Neural cell (in vitro differentiated cells): Measurements from ENCODE around the gene SYT2. TPM values are rescaled to one million over a fixed set of nuclear protein-coding genes. Genes with fewer than 3 reads are reported as not detected.

Experiments used
- H2AFZ ChIP-seq: fragments of 200-600, 300-800 bp; sonication (generic), shearing (Covaris generic); 2 replicates; pipeline ENCODE4 v1.6.0; 2014; ENCODE audit warnings: low read depth, mild to moderate bottlenecking, antibody characterized with exemption, low read length, moderate library complexity
- H3F3A ChIP-seq: fragments of 200-600 bp; shearing (Covaris generic); 2 replicates; pipeline ENCODE4 v1.6.1; 2016; ENCODE audit warnings: mild to moderate bottlenecking, moderate library complexity, mixed read lengths, antibody characterized with exemption, low read length; ENCODE audit not compliant: insufficient read depth, poor library complexity, severe bottlenecking
- H3K27ac ChIP-seq: fragments of 200-600, 300-800 bp; sonication (generic), shearing (Covaris generic); 2 replicates; pipeline ENCODE4 v1.5.1; 2014; ENCODE audit warnings: mild to moderate bottlenecking, low read length, moderate library complexity
- H3K27me3 ChIP-seq: fragments of 300-800, 200-600 bp; sonication (generic), shearing (Covaris generic); 2 replicates; pipeline ENCODE4 v1.6.0; 2014; ENCODE audit warnings: mild to moderate bottlenecking, low read depth, low read length, moderate library complexity; ENCODE audit not compliant: insufficient read depth
- H3K36me3 ChIP-seq: fragments of 300-800, 200-600 bp; sonication (generic), shearing (Covaris generic); 2 replicates; pipeline ENCODE4 v1.5.1; 2014; ENCODE audit warnings: mild to moderate bottlenecking, antibody characterized with exemption, low read length, moderate library complexity; ENCODE audit not compliant: insufficient read depth
- H3K4me2 ChIP-seq: fragments of 300-800, 200-600 bp; sonication (generic), shearing (Covaris generic); 2 replicates; pipeline ENCODE4 v1.6.0; 2014; ENCODE audit warnings: mild to moderate bottlenecking, low read length
- H3K4me3 ChIP-seq: fragments of 300-800, 200-600 bp; sonication (generic), shearing (Covaris generic); 2 replicates; pipeline ENCODE4 v1.5.1; 2014; ENCODE audit warnings: mild to moderate bottlenecking, low read length, moderate library complexity
- H3K79me2 ChIP-seq: fragments of 200-600 bp; shearing (Covaris generic); replicated peaks from 2 replicates; pipeline ENCODE4 v1.6.0; 2014; ENCODE audit warnings: mild to moderate bottlenecking, low read length, moderate library complexity; ENCODE audit not compliant: insufficient read depth
- H3K9ac ChIP-seq: fragments of 300-800, 200-600 bp; sonication (generic), shearing (Covaris generic); 2 replicates; pipeline ENCODE4 v1.6.1; 2016; ENCODE audit warnings: mild to moderate bottlenecking, low read length, mixed read lengths
- H3K9me2 ChIP-seq: fragments of 200-600 bp; shearing (Covaris generic); 2 replicates; pipeline ENCODE4 v1.6.1; 2016; ENCODE audit warnings: mild to moderate bottlenecking, low read length, mixed read lengths; ENCODE audit not compliant: insufficient read depth
- H3K9me3 ChIP-seq: fragments of 200-600, 300-800 bp; sonication (generic), shearing (Covaris generic); 2 replicates; pipeline ENCODE4 v1.6.1; 2016; ENCODE audit warnings: mild to moderate bottlenecking, mixed run types, low read length, moderate library complexity, mixed read lengths
- H4K20me1 ChIP-seq: fragments of 200-600 bp; shearing (Covaris generic); 2 replicates; pipeline ENCODE4 v1.6.1; 2016; ENCODE audit warnings: mild to moderate bottlenecking, mixed run types; ENCODE audit not compliant: insufficient read depth
- EP300 ChIP-seq: fragments of 450-650 bp; conservative IDR thresholded peaks from 2 replicates; pipeline ENCODE4 v1.6.1; 2014; ENCODE audit warnings: antibody characterized with exemption, mild to moderate bottlenecking, moderate library complexity; ENCODE audit not compliant: poor library complexity, severe bottlenecking
- EZH2 ChIP-seq: fragments of 200-600, 300-800 bp; shearing (Covaris generic), sonication (generic); IDR thresholded peaks from 2 replicates; pipeline ENCODE4 v1.6.1; 2014; ENCODE audit warnings: antibody characterized with exemption, low read length, borderline replicate concordance, mild to moderate bottlenecking; ENCODE audit not compliant: insufficient read depth, poor library complexity, severe bottlenecking
- MXI1 ChIP-seq: fragments of 450-650 bp; conservative IDR thresholded peaks from 2 replicates; pipeline ENCODE4 v1.6.1; 2014; ENCODE audit warnings: antibody characterized with exemption, mild to moderate bottlenecking; ENCODE audit not compliant: poor library complexity, severe bottlenecking
- POLR2AphosphoS5 ChIP-seq: IDR thresholded peaks from 2 replicates; pipeline ENCODE4 v1.6.1; 2012
- RAD21 ChIP-seq: fragments of 450-650 bp; conservative IDR thresholded peaks from 2 replicates; pipeline ENCODE4 v1.6.1; 2014; ENCODE audit warnings: antibody characterized with exemption, mild to moderate bottlenecking, moderate library complexity
- REST ChIP-seq: IDR thresholded peaks from 2 replicates; pipeline ENCODE4 v1.6.1; 2012; ENCODE audit warnings: borderline replicate concordance
- SMC3 ChIP-seq: fragments of 450-650 bp; conservative IDR thresholded peaks from 2 replicates; pipeline ENCODE4 v1.6.1; 2014; ENCODE audit warnings: antibody characterized with exemption, mild to moderate bottlenecking, moderate library complexity; ENCODE audit not compliant: poor library complexity
- TAF1 ChIP-seq: IDR thresholded peaks from 2 replicates; pipeline ENCODE4 v1.6.1; 2012; ENCODE audit warnings: low read depth
- polyA plus RNA-seq: library from polyadenylated mRNA; depleted of rRNA; stranded (reverse); fragments of >200 nt; gene quantifications from 2 replicates; pipeline ENCODE4 v1.2.3, GENCODE V29; 2014
- TF ChIP-seq, protein P1 (sequence below): fragments of 450-650 bp; IDR thresholded peaks from 2 replicates; pipeline ENCODE4 v1.5.1; 2014; ENCODE audit warnings: antibody characterized with exemption, mild to moderate bottlenecking, moderate library complexity; ENCODE audit not compliant: poor library complexity, severe bottlenecking

SYT2 gene
- polyA plus RNA-seq, 1 donor from 2014 or later, result 0.04 TPM

- H3K27ac ChIP-seq, result no peak overlapping the region
- H4K20me1 ChIP-seq, result no peaks in the 10 kb centered on the region
- H3K9me3 ChIP-seq, result no peaks in the 10 kb centered on the region
- H2AFZ ChIP-seq, result no peak overlapping the region
- no peak overlapping the region for H3K4me2 ChIP-seq
- H3K4me3 ChIP-seq, result no peak overlapping the region
- no peaks in the 10 kb centered on the region for H3K79me2 ChIP-seq
- TF ChIP-seq EZH2 (no peak), MXI1 (no peak), TAF1 (no peak), RAD21 (no peak)
- TF ChIP-seq, protein P1, sequence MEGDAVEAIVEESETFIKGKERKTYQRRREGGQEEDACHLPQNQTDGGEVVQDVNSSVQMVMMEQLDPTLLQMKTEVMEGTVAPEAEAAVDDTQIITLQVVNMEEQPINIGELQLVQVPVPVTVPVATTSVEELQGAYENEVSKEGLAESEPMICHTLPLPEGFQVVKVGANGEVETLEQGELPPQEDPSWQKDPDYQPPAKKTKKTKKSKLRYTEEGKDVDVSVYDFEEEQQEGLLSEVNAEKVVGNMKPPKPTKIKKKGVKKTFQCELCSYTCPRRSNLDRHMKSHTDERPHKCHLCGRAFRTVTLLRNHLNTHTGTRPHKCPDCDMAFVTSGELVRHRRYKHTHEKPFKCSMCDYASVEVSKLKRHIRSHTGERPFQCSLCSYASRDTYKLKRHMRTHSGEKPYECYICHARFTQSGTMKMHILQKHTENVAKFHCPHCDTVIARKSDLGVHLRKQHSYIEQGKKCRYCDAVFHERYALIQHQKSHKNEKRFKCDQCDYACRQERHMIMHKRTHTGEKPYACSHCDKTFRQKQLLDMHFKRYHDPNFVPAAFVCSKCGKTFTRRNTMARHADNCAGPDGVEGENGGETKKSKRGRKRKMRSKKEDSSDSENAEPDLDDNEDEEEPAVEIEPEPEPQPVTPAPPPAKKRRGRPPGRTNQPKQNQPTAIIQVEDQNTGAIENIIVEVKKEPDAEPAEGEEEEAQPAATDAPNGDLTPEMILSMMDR, result no peak
- no peaks in the 10 kb centered on the region for H3K9me2 ChIP-seq
- H3F3A ChIP-seq, result no peaks in the 10 kb centered on the region
- H3K27me3 ChIP-seq, result no peaks in the 10 kb centered on the region
- H3K36me3 ChIP-seq, result no peaks in the 10 kb centered on the region
- H3K9ac ChIP-seq, result no peak overlapping the region
These were observed 46.2 kb downstream of the SYT2 start for GRCh38 chr1:202664083-202664482.

- no peaks in the 10 kb centered on the region for H3K9me2 ChIP-seq
- no peak overlapping the region for H3K4me2 ChIP-seq
- H3K27me3 ChIP-seq, result no peaks in the 10 kb centered on the region
- H3F3A ChIP-seq, result no peaks in the 10 kb centered on the region
- H3K27ac ChIP-seq, result no peak overlapping the region
- no peaks in the 10 kb centered on the region for H3K79me2 ChIP-seq
- H3K9ac ChIP-seq, result no peak overlapping the region
- H3K4me3 ChIP-seq, result no peak overlapping the region
- no peaks in the 10 kb centered on the region for H3K36me3 ChIP-seq
- H2AFZ ChIP-seq, result no peak overlapping the region
- H4K20me1 ChIP-seq, result no peaks in the 10 kb centered on the region
- TF ChIP-seq, protein P1, result no peak
- no peak for TF ChIP-seq POLR2AphosphoS5
- no peak for TF ChIP-seq MXI1
- TF ChIP-seq SMC3, result no peak
- TF ChIP-seq EP300, result no peak
- no peak for TF ChIP-seq REST
- TF ChIP-seq TAF1, result no peak
- TF ChIP-seq RAD21, result no peak
- TF ChIP-seq EZH2, result no peak
- H3K9me3 ChIP-seq, result no peaks in the 10 kb centered on the region
These were observed 47.1 kb downstream of the SYT2 start for GRCh38 chr1:202663131-202663530.
